ENCODE results near the gene FCGR3B.
"Not testable (repeated sequence)": the region's sequence is repeated elsewhere in the genome, so short reads cannot be mapped to it uniquely, and the experiment has no call there.

Gene FCGR3B

DNA sequence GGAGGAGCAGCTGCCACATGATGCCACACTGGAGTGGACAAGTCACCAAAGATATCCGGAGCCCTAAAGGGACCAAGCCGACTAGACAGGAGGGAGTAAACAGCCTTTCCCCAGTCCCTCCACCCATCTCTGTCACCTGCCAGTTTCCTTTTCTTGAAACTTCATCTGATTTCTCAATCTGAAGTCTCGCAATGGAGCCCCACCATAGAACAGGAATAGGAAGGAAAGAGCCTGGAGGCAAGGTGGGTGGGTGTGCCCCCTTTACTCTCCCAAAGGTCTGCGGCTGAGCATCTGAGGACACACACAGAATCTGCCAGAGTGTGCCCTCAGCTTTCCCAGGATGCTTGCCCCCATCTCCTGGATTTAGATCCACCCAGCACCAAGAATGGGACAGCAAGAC is at the start of gene FCGR3B:
FCGR3B (minus strand) TSS at position 101 of the 400 bp plus-strand sequence; CDS start at position 19, 82 bp downstream.
- no peak for DNase-seq

DNA sequence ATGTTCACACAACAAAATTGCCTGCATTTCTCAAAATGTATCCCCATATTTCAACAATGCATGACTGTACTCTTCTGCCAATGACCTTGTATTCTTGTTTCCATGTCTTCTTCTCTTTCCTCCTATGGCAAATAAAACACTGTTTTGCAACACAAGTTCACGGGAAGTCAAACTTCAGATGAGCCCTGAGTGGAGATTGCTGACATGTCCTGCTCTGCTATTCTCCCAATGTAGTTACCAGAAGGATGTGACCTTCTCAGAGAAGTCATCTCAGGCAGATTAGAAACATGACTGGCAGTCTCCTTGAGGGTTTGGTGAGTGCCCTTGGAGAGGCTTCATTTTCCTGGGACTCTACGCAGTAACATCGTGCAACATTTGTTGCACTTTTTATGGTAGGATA is 47.5 kb upstream of the FCGR3B start:
- DNase-seq, result no peak

DNA sequence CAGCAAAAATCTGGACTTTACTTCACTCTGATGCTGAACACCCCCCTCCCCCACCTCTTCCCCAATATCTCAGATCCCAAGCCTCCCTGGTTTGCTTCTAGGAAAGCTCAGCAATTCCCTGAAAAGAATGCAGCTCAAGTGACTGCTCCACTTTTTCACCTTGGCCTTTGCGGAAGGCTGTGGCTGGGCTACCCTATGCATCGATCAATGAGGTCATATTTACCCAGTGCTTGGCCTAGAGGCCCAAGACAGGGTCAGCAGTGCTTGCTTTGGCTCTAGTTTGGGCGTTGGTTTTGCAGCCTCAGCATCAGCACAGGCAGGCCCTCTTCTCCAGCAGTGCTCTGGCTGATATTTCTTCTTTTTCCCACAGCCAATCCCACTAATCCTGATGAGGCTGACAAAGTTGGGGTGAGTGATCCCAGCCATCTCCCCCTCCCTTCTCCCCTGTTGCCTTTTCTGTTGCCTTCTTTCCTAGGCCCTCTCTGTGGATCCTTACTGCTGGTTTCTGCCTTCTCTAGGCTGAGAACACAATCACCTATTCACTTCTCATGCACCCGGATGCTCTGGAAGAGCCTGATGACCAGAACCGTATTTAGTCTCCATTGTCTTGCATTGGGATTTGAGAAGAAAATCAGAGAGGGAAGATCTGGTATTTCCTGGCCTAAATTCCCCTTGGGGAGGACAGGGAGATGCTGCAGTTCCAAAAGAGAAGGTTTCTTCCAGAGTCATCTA is 46.1 kb upstream of the FCGR3B start:
- no peak for DNase-seq

- no peak for DNase-seq
Measured at GRCh38 chr1:161676441-161676840, 45.5 kb upstream of the FCGR3B start.

GRCh38 chr1:161674908-161675307 is 43.9 kb upstream of the FCGR3B start:
- DNase-seq, result not testable (repeated sequence)

DNA sequence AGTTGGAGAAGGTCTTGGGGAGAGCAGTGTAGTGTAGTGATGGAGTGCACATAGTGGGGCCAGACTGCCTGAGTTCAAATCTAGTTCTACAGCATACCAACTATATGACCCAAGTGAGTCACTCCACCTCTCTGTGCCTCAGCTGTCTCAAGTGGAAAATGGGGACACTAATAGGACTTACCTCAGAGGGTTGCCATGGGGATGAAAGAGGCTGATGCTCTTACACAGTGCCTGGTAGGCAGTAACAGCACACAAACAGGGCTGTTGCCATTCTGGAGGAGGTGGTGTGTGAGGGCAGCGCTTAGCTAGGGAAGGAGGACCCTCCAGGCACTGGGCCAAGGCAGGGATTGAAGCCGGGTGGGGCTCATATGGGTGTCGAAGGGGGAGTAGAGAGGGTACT is 43.5 kb upstream of the FCGR3B start:
- DNase-seq, result not testable (repeated sequence)

GRCh38 chr1:161673437-161673836 is 42.5 kb upstream of the FCGR3B start:
- not testable (repeated sequence) for DNase-seq

DNA sequence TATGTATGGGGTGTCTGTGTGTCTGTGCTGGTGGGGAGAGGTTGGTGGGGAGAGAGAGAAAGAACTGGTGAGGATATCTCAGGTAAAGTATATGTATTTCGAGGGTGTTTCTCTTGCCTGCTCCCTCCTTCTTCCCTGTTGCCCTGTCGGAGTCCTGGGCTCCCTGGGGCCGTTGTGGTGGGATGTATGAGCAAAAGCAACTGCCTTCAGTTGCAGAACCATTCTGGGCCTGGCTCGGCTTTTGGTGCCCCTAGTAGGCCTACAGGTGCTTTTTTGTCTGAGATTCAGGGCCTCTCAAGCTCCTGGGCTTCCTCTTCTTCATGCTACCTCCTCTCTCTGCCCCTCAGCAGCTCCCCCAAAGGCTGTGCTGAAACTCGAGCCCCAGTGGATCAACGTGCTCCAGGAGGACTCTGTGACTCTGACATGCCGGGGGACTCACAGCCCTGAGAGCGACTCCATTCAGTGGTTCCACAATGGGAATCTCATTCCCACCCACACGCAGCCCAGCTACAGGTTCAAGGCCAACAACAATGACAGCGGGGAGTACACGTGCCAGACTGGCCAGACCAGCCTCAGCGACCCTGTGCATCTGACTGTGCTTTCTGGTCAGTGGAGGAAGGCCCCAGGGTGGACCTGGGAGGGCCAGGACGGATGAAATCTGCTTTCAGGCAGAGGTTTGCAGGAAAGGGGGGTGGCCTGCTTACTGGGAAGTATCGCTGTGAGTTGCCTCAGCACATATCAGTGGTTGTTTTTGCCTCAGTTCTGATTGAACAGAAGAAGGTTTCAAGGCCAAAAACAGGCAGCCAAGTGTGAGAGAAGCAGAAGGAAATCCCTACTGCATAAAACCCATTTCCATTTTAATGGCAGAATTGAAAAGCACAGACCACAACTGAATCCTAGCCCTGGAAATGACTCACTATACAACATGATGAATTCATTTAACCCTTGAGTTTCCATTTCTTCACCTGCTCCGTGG is 40.4 kb upstream of the FCGR3B start:
- DNase-seq, result peak in 1 of 2 experiments; percentile 27

- DNase-seq, result not testable (repeated sequence)
Measured at GRCh38 chr1:161664689-161665088, 33.7 kb upstream of the FCGR3B start.

DNA sequence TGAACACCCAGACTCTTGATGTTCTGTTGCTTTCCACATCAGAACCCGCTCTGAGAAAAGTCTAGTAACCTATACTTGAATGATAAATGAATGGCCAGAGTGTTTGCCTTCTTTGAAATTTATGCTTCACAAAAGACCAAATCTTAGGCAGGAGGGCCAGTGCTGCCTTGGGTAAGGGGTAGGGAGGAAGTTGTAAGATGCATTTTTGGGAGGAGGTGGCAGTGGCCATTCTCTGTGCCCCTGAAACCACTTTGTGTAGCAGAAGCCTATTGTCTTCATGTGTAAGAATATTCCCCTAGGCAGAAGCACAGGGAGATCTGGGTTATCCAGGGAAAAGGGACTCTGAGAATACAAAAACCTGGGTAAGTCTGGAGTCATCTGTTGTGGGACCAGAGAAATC is 32.6 kb upstream of the FCGR3B start:
- not testable (repeated sequence) for DNase-seq

DNA sequence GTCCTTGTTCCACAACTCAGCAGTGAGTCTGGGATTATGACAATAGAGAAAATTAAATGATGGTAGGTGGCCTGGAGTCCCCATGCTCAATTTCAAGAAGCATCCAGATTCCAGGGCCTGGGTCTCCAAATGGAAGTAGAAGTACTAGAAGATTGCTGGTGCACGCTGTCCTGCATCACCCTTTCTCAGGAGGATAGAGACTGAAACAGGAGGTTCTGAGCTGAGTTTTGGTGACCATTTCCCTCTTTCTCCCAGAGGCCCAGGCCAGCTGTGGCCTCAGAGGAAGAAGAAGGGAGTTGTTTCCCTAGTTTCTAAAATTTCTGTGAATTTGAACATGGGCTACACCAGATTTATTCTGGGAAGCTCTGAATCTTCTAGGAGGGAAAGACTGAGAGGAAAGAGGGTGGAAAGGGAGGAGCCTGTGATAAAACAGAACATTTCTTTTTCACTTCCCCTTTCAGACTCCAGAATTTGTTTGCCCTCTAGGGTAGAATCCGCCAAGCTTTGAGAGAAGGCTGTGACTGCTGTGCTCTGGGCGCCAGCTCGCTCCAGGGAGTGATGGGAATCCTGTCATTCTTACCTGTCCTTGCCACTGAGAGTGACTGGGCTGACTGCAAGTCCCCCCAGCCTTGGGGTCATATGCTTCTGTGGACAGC is 31.8 kb upstream of the FCGR3B start, which contains the start of gene FCGR2B:
FCGR2B (plus strand) TSS at position 460 of the 656 bp plus-strand sequence; CDS start at position 559, 99 bp downstream.
- DNase-seq, result not testable (repeated sequence)

- DNase-seq, result not testable (repeated sequence)
Measured at GRCh38 chr1:161661660-161662311, 30.8 kb upstream of the FCGR3B start.

DNA sequence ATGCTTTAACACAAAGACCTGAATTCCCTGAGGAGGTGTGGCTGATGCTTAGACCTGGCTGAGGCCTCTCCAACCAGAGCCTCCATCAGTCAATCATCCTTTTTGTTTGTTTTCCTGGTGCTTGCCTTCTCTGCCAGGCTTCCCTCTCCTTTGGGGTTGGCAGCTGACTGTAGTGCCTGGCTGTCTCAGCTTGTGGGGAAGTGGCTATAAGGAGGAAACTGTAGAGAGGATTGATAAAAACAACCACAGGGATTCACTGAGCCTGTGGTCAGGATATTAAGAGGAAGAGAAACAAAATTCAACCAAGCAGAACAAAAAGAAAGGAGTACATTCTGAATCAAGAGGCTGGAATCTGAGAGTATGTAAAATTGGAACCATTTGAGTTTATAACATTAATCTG is 27.5 kb upstream of the FCGR3B start:
- not testable (repeated sequence) for DNase-seq

DNA sequence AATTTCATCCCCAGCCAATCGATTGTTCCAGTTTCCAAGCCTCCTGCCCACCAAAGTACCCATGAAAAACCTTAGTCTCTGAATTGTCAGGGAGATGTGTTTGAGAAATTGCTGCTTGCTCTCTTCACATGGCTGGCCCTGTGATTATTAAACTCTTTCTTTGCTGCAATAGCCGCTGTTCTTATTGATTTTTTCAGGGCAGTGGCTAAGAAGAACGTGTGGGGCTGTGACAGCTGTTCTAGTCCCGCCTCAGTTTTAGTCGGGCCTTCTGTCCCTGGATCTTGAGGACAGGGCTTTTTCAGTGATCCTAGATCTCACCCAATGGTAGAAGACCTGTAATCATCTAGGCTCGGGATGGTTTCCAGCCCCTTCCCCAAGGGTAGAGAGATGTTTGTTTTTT is 23.0 kb upstream of the FCGR3B start:
- DNase-seq, result not testable (repeated sequence)

GRCh38 chr1:161653541-161653940 is 22.6 kb upstream of the FCGR3B start:
- DNase-seq, result not testable (repeated sequence)

- not testable (repeated sequence) for DNase-seq
Measured at GRCh38 chr1:161647507-161648360, 16.8 kb upstream of the FCGR3B start.

DNA sequence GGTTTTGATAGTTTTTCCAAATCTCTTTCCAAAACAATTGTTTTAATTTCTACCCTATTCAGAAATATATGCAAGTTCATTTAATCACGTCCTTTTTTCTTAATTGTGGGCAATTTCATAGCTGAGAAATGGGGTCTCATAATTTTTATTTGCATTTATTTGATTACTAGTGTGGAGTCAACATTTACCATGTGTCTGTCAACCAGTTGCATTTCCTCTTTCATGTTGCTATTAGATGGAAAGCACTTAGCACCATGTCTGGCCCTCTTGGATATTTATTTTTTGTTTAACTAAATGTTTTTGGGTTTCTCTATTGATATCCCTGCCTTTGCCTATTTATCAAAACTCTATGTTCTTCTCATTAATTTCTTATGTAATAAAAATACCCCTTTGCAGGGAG is 13.9 kb upstream of the FCGR3B start:
- DNase-seq, result not testable (repeated sequence)

GRCh38 chr1:161643481-161644208 is 12.7 kb upstream of the FCGR3B start:
- not testable (repeated sequence) for DNase-seq

GRCh38 chr1:161642697-161643096 is 11.7 kb upstream of the FCGR3B start:
- DNase-seq, result not testable (repeated sequence)

DNA sequence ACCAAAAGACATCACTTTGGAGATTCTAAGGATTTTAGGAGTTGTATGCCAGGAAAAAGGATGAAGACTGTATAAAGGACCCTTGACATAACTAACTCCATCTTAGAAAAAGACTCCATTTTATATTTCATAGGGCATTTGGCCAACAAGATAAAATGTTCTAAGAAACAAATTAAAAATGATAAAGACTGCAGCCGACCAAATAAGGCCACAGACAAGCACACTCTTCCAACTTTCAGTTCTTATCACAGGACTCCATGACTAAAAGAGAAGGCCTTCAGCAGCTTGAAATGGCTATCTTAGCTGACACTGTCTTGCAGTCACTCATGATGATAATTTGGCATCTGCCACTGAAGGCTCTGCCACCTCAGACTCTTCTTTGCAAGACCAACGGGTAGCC is 8.2 kb upstream of the FCGR3B start:
- not testable (repeated sequence) for DNase-seq
